KMS-11 (cell line): ENCODE measurements around the gene TUBA4A.

ENCODE experiments used
- H2AFZ ChIP-seq: fragments of 200-600 bp; sonication (generic); 2 replicates; pipeline ENCODE4 v1.6.1; 2016; ENCODE audit warnings: antibody characterized with exemption, mixed run types, low read depth
- H3K27ac ChIP-seq: fragments of 200-600 bp; sonication (generic); 2 replicates; pipeline ENCODE4 v1.6.1; 2016; ENCODE audit warnings: mild to moderate bottlenecking, mixed run types
- H3K27me3 ChIP-seq: fragments of 200-600 bp; sonication (generic); 2 replicates; pipeline ENCODE4 v1.6.1; 2017; ENCODE audit warnings: mild to moderate bottlenecking, low read depth, mixed run types, moderate library complexity; ENCODE audit not compliant: insufficient read depth
- H3K36me3 ChIP-seq: fragments of 200-600 bp; sonication (generic); 2 replicates; pipeline ENCODE4 v1.6.1; 2017; ENCODE audit warnings: mild to moderate bottlenecking, mixed run types; ENCODE audit not compliant: insufficient read depth
- H3K4me1 ChIP-seq: fragments of 200-600 bp; sonication (generic); 2 replicates; pipeline ENCODE4 v1.6.1; 2016; ENCODE audit warnings: mild to moderate bottlenecking, low read depth, mixed run types; ENCODE audit not compliant: poor library complexity, severe bottlenecking
- H3K4me2 ChIP-seq: fragments of 200-600 bp; sonication (generic); 2 replicates; pipeline ENCODE4 v1.7.0; 2016; ENCODE audit warnings: mild to moderate bottlenecking, mixed run types
- H3K4me3 ChIP-seq: fragments of 200-600 bp; sonication (generic); IDR thresholded peaks from 2 replicates; pipeline ENCODE4 v1.6.1; 2017; ENCODE audit warnings: low read depth, low read length, mixed read lengths; ENCODE audit not compliant: insufficient read depth
- H3K79me2 ChIP-seq: fragments of 200-600 bp; sonication (generic); 2 replicates; pipeline ENCODE4 v1.6.1; 2016; ENCODE audit warnings: low read depth, mixed run types; ENCODE audit not compliant: insufficient read depth
- H3K9ac ChIP-seq: fragments of 200-600 bp; sonication (generic); 2 replicates; pipeline ENCODE4 v1.6.1; 2016; ENCODE audit warnings: mild to moderate bottlenecking, mixed run types
- H4K20me1 ChIP-seq: fragments of 200-600 bp; sonication (generic); 2 replicates; pipeline ENCODE4 v1.6.1; 2016; ENCODE audit warnings: mild to moderate bottlenecking, mixed run types; ENCODE audit not compliant: insufficient read depth
- TF ChIP-seq, protein P1 (sequence below): fragments of 200-600 bp; sonication (generic); conservative IDR thresholded peaks from 2 replicates; pipeline ENCODE4 v1.6.1; 2017; ENCODE audit warnings: low read depth, mild to moderate bottlenecking, antibody characterized with exemption, low read length, moderate library complexity, mixed read lengths

The TUBA4A gene

DNA sequence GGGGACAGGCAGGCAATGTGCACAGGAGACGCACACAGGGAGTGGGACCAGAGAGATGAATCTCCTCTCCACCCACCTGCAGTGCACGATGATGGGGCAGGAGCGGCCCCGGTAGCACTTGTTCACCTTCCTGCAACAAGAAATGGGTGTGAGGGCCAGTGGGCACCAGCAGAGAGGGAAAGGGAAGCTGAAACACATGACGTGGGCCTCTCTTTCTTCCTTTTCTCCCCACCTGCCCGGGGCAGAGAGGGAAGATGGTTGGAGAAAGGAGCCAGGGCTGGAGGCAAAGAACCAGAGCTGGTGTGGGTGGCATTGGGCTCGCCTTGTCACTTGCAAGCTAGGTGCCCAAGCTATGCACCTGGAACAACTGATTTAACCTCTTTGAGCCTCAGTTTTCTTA, 37.7 kb upstream of the TUBA4A start:
- H4K20me1 ChIP-seq: no peaks in the 10 kb centered on the region
- no peak overlapping the region for H3K4me3 ChIP-seq
- no peaks in the 10 kb centered on the region for H3K36me3 ChIP-seq
- TF ChIP-seq, protein P1, sequence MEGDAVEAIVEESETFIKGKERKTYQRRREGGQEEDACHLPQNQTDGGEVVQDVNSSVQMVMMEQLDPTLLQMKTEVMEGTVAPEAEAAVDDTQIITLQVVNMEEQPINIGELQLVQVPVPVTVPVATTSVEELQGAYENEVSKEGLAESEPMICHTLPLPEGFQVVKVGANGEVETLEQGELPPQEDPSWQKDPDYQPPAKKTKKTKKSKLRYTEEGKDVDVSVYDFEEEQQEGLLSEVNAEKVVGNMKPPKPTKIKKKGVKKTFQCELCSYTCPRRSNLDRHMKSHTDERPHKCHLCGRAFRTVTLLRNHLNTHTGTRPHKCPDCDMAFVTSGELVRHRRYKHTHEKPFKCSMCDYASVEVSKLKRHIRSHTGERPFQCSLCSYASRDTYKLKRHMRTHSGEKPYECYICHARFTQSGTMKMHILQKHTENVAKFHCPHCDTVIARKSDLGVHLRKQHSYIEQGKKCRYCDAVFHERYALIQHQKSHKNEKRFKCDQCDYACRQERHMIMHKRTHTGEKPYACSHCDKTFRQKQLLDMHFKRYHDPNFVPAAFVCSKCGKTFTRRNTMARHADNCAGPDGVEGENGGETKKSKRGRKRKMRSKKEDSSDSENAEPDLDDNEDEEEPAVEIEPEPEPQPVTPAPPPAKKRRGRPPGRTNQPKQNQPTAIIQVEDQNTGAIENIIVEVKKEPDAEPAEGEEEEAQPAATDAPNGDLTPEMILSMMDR: no peak
- no peak overlapping the region for H3K4me2 ChIP-seq
- no peak overlapping the region for H2AFZ ChIP-seq
- peaks cover 7% of the 10 kb centered on the region for H3K4me1 ChIP-seq
- H3K27ac ChIP-seq: no peak overlapping the region
- no peaks in the 10 kb centered on the region for H3K79me2 ChIP-seq
- H3K27me3 ChIP-seq: peaks cover 15% of the 10 kb centered on the region; the same call in 1 of the 2 replicates
- H3K9ac ChIP-seq: no peak overlapping the region

DNA sequence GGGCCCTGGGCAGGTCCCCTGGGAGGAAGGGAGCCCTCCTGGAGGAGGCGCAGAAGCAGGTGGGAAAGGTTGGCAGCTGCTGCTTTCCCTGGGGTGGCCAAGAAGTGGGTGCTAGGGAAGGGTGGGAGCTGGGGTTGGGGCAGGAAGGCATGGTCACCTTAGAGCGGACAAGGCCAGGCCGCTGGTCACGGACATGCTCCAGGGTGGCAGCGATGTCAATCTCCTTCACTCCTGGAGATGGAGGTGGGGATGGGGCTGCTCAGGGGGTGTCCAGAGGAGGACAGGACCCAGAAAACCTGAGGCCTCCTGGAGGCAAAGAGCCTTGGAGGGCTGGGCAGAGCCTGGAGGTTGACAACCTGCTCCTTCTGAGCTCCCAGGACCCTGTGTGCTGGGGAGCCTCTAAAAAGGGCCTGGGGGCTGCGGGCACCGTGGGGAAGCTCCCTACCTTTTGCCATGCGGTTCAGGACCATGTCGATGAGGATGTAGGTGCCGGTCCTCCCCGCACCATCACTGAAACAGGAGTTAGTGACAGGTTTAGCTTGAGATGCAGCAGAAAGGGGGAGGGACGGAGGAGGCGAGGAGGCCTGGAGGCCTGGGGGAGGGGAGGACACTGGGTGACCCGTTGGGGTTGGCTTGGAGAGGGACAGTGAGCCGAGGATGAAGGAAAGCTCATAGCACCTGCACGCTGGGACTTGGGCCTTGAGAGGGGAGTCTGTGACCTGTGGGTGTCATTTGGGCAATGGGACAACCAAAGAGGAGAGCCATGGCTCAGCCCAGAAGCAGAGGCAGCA, 36.9 kb upstream of the TUBA4A start:
- H3K4me1 ChIP-seq: peaks cover 7% of the 10 kb centered on the region
- no peak overlapping the region for H3K9ac ChIP-seq
- H2AFZ ChIP-seq: no peak overlapping the region
- H4K20me1 ChIP-seq: no peaks in the 10 kb centered on the region
- H3K4me2 ChIP-seq: no peak overlapping the region
- no peak overlapping the region for H3K27ac ChIP-seq
- H3K36me3 ChIP-seq: no peaks in the 10 kb centered on the region
- no peak overlapping the region for H3K4me3 ChIP-seq
- H3K79me2 ChIP-seq: no peaks in the 10 kb centered on the region
- TF ChIP-seq, protein P1: no peak
- peaks cover 15% of the 10 kb centered on the region; the same call in 1 of the 2 replicates for H3K27me3 ChIP-seq

DNA sequence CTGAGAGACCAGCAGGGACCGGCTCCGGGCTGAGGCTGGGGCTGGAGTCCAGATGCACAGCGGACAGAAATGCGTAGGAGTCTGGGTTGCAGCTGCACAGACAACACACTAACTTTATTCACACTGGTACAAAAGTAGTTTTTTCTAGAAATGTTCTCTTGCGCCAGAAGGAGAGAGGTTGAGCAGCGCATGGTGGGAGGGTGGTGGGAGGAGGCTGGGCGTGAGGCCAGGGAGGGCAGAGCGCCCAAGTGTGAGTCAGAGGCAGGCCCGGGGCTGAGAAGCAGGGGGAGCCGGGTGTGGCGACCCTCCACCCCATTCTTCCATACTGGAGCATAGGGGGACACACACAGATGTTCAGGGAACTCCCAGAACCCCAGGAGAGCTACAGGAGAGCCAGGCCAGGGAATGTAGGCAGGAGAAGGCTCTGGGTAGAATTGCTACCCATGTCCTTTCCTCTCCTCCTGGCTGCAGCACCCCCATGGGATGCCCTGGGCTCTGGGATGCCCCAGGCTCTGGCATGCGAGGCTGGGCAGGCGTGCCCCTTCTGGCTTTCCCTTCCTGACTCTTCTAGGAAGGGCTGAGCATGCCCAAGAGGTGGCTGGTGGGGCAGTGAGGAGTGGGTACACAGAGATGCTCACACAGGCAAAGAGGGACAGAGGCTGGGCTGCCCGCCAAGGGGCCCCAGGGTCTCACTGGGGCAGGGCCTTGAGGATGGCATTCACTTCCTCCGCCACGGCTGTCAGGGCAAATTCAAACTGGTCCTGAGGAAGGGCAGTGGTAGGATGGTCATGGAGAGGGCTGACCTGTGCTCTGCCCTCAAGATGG, 36.0 kb upstream of the TUBA4A start:
- Histone ChIP-seq H3K9ac (no peak overlapping the region), H4K20me1 (no peaks in the 10 kb centered on the region), H3K79me2 (no peaks in the 10 kb centered on the region), H2AFZ (no peak overlapping the region), H3K36me3 (no peaks in the 10 kb centered on the region), H3K4me3 (no peak overlapping the region), H3K27me3 (peaks cover 9% of the 10 kb centered on the region; the same call in 1 of the 2 replicates), H3K4me2 (no peak overlapping the region), H3K4me1 (no peaks in the 10 kb centered on the region), H3K27ac (no peak overlapping the region)
- TF ChIP-seq, protein P1: no peak

DNA sequence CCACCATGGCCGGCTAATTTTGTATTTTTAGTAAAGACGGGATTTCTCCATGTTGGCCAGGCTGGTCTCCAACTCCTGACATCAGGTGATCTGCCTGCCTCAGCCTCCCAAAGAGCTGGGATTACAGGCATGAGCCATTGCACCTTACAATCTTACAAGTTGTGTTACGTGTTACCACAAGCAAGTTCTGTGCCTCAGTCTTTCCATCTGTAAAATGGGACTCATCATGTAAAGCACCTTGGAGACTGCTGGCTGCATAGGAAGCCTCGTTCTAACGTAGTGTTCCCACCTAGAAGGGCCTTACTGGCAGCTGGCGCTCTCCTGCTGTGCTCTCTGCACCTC, 35.4 kb upstream of the TUBA4A start:
- TF ChIP-seq, protein P1: no peak
- H2AFZ ChIP-seq: no peak overlapping the region
- no peaks in the 10 kb centered on the region for H3K4me1 ChIP-seq
- no peak overlapping the region for H3K4me3 ChIP-seq
- H3K9ac ChIP-seq: no peak overlapping the region
- no peaks in the 10 kb centered on the region for H3K36me3 ChIP-seq
- peaks cover 9% of the 10 kb centered on the region; the same call in 1 of the 2 replicates for H3K27me3 ChIP-seq
- no peaks in the 10 kb centered on the region for H3K79me2 ChIP-seq
- no peak overlapping the region for H3K4me2 ChIP-seq
- H4K20me1 ChIP-seq: no peaks in the 10 kb centered on the region
- no peak overlapping the region for H3K27ac ChIP-seq
